Hematopoietic multipotent progenitor cell treated with erythropoietin and hydrocortisone succinate and interleukin-3 and kit ligand, for 6 days (in vitro differentiated cells): ENCODE results near the gene CHCHD4.
"Not testable (repeated sequence)": the region's sequence is repeated elsewhere in the genome, so short reads cannot be mapped to it uniquely, and the experiment has no call there.

ENCODE experiments used
- DNase-seq: peaks from one replicate; pipeline ENCODE4 v3.0.0-alpha.2; 2015

Gene CHCHD4

DNA sequence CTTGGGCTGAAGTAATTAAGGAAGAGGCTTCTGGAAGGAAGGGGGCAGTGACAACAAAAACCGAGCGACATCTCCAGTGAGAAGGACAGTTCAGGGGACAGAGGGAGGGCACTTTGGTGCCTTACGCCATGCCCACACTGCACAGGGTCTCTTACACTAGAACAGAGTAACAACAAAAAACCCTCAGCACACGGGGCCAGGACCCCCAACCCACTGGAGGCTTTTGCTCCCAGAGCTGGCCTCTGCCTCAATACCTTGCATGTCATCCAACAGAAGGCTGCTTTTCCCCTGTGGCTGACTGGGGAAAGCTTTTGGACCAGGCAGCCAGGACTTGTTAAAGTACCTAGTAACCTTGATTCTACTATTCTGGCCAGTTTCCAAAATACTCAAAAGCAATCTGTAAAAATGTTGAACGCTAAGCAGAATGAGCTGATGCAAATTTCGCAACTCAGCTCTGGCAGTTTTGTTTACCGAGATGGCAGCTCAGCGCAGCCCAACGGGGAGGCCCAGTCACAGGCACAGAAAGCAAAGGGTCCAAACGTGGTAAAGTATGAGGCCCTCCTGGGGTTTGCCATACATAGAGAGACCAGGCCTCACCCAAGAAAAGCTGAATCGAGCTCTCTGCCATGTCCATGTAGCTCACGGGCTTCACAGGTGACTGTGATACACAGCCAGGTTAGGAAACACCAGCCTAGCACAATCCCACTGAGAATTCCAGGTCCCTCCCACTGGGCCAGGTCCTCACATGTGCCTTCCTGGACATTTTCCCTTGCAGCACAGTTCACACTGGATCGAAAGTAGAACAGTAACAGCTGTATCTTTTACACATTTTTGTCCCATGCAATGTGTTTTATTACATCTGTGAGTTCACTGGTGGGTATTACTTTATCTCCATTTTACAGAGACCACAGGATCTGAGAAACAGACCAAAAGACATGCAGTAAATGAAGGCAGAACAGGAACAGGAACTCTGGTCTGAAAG lies 6.0 kb downstream of the CHCHD4 start:
- DNase-seq, result peak; percentile 80

GRCh38 chr3:14117468-14118399 lies 6.9 kb downstream of the CHCHD4 start:
- no peak for DNase-seq

DNA sequence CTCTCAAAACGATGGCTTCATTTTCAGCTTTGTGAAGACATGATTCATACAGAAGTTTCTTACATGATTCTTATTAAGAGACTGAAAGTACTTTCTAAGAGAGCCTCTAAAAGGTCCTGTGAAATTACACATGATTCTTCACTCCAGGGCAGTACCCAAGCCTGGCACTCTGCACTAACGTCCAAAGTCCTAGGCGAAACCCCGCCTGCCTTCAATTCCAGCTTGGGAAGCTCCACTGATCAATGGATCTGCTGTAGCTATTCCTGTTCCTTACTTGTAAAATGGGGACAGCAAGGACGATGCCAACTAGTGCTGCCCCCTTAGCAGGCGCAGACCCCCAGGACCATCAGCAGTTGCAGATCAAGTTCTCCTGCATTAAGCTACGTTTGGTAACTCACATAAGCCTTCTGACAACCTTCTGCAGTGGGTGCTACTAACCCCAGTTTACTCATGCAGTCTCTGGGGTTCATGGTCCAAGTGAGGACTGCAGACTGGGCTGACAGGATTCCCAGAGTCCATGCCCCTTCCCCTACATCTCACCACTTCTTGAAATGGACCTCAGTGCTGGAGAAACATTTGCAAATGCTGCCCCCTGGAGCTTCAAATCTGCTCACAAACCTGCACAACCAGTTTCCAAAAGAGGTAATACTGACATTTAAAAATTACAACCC lies 10.6 kb downstream of the CHCHD4 start:
- DNase-seq, result no peak

- no peak for DNase-seq
Observed at GRCh38 chr3:14110699-14111098, 14.0 kb downstream of the CHCHD4 start.

- not testable (repeated sequence) for DNase-seq
Observed at GRCh38 chr3:14109821-14110220, 14.8 kb downstream of the CHCHD4 start.

- DNase-seq, result no peak
Observed at GRCh38 chr3:14097616-14098391, 26.9 kb downstream of the CHCHD4 start.

DNA sequence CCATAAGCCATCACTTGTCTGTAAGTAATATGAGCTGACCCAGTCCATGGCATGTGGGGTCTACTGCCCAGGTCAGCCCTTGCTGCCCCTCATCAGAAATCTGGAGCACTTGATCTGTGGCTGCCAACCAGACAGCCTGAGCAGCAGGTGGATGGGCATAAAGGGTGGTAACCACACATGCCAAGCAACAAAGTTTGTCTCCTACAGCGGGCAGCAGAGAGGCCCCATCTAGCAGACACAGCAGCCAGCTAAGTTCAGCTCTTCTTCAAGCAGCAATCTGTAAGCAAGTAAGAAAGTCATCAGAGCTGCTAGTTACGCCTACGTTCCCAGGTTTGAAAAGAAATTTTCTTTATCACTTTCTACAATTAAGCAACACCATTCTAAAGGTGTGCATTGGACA lies 27.9 kb downstream of the CHCHD4 start:
- DNase-seq, result no peak

GRCh38 chr3:14093831-14094230 lies 30.8 kb downstream of the CHCHD4 start:
- no peak for DNase-seq

GRCh38 chr3:14092464-14092863 lies 32.2 kb downstream of the CHCHD4 start:
- DNase-seq, result no peak

DNA sequence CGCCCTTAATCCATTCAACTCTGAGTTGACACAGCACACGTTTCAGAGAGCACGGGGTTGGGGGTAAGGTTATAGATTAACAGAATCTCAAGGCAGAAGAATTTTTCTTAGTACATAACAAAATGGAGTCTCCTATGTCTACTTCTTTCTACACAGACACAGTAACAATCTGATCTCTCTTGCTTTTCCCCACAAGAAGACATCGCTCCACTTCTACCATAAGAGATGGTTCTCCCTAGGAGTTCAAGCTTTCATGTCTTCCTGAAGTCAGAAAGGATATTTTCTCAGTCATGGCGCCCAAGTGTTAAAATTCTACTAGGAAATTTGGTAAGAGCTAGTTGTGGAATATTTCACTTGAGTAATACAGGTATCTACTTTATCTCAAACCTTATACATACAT lies 32.7 kb downstream of the CHCHD4 start:
- DNase-seq, result not testable (repeated sequence)

DNA sequence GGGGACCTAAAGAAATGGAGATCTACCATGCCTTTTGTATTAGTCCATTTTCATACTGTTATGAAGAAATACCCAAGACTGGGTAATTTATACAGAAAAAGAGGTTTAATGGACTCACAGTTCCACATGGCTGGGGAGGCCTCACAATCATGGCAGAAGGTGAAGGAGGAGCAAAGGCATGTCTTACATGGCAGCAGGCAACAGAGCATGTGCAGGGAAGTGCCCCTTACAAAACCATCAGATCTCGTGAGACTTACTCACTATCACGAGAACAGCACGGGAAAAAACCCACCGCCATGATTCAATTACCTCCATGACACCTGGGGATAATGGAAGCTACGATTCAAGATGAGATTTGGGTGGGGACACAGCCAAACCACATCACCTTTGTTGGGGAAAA lies 37.2 kb downstream of the CHCHD4 start:
- not testable (repeated sequence) for DNase-seq

- no peak for DNase-seq
Observed at GRCh38 chr3:14082108-14082657, 42.5 kb downstream of the CHCHD4 start.

DNA sequence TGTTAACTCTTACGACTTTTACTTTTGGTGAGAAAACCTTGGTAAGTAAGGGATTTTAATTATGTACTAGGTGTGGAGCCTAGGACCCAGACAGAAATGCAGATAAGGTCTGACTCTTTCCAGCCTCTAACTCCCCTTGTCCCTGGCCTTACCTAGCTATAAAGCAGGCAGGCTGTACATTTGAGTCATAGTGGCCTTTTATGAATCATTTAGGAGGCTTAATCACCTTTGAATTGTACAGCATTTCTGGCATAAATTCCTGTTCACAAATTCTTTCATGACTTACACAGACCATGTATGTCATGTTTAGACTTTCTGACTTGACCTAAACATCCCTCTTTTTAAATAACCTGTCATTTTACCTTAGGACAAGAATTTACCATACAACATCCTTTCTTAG lies 47.4 kb downstream of the CHCHD4 start:
- no peak for DNase-seq

GRCh38 chr3:14075233-14075632 lies 49.4 kb downstream of the CHCHD4 start:
- not testable (repeated sequence) for DNase-seq

DNA sequence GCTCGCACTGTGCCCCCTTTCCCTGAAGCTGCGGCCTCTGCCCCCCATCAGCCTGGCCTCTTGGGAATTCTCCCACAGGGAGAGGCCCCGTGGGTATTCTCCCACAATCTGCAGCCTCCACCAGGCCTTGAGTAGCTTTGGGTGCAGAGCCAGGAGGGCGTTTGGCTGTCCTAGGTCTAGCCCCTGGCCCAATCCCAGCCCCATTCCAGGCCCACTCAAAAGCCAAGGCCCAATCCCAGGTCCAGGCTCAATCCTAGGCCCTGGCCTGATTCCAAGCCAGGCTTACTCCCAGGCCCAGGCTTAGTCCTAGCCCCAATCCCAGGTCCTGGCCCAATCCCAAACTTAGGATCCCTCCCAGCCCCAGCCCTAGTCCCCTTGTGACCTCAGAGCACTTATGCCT lies 59.8 kb downstream of the CHCHD4 start:
- no peak for DNase-seq

DNA sequence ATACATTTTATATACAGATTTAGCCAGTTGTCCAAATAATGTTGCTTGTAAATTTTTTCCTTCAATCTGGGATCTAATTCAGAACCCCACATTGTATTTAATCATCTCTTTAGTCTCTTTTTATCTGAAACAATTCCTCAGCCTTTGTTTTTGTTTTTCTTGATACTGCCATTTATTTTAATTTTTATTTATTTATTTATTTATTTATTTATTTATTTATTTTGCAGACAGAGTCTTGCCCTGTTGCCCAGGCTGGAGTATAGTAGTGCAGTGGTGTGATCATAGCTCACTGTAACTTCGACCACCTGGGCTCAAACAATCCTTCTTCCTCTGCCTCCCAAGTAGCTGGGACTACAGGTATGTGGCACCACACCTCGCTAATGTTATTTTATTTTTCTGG lies 61.5 kb downstream of the CHCHD4 start:
- DNase-seq, result no peak
